Natural killer cell (primary cell): Measurements from ENCODE around the gene GMPR. TPM values are rescaled to one million over a fixed set of nuclear protein-coding genes. Genes with fewer than 3 reads are reported as not detected.

Source experiments
- ATAC-seq, 3 donors: fragments of 150-1000 bp in 2 of 3; fragments of 200-7000 bp in 1 of 3; cut with Tn5 transposase; 1 replicate in 1 of 3; 2 replicates in 2 of 3; pipeline ENCODE4 v1.10.0; 2021; ENCODE audit warnings: mild to moderate bottlenecking in 2 of 3, moderate library complexity in 2 of 3
- DNase-seq, 2 donors: peaks; one replicate each; pipeline versions ENCODE4 v3.0.0 to v3.0.0-alpha.2; 2013 to 2021; ENCODE audit warnings: mixed read lengths in 1 of 2
- H3K27ac ChIP-seq: one replicate; pipeline ENCODE4 v1.5.1; 2013; ENCODE audit warnings: mild to moderate bottlenecking, low read length
- H3K27me3 ChIP-seq: one replicate; pipeline ENCODE4 v1.6.1; 2013; ENCODE audit warnings: low read length; ENCODE audit not compliant: control insufficient read depth, insufficient read depth
- H3K36me3 ChIP-seq: one replicate; pipeline ENCODE4 v1.6.1; 2013; ENCODE audit warnings: low read length; ENCODE audit not compliant: control insufficient read depth, insufficient read depth
- H3K4me1 ChIP-seq: one replicate; pipeline ENCODE4 v1.6.1; 2013; ENCODE audit warnings: low read length; ENCODE audit not compliant: control insufficient read depth, insufficient read depth
- H3K4me3 ChIP-seq: one replicate; pipeline ENCODE4 v1.5.1; 2013; ENCODE audit warnings: low read length
- H3K9me3 ChIP-seq: one replicate; pipeline ENCODE4 v1.6.1; 2013; ENCODE audit warnings: low read length; ENCODE audit not compliant: control insufficient read depth, insufficient read depth
- H3K27ac Mint-ChIP-seq, 2 donors: one replicate each; pipeline ENCODE4 v1.8.0; 2022; ENCODE audit warnings: mild to moderate bottlenecking in 2 of 2, mixed read lengths in 2 of 2, moderate library complexity in 1 of 2
- H3K27me3 Mint-ChIP-seq, 2 donors: one replicate each; pipeline ENCODE4 v1.8.0; 2022; ENCODE audit warnings: low read depth in 2 of 2, mixed read lengths in 2 of 2
- H3K36me3 Mint-ChIP-seq: one replicate; pipeline ENCODE4 v1.8.0; 2022; ENCODE audit warnings: mixed read lengths
- H3K4me1 Mint-ChIP-seq, 2 donors: one replicate each; pipeline ENCODE4 v1.8.0; 2022; ENCODE audit warnings: mixed read lengths in 2 of 2
- H3K4me3 Mint-ChIP-seq: one replicate; pipeline ENCODE4 v1.8.0; 2022; ENCODE audit warnings: mild to moderate bottlenecking, moderate library complexity, mixed read lengths
- H3K9me3 Mint-ChIP-seq, 2 donors: one replicate each; pipeline ENCODE4 v1.8.0; 2022; ENCODE audit warnings: mixed read lengths in 2 of 2
- WGBS: methylation state at CpG from one replicate; pipeline ENCODE4 v1.1.7; 2013; ENCODE audit warnings: missing lambda C conversion rate; ENCODE audit not compliant: insufficient coverage; 5-methylcytosine and 5-hydroxymethylcytosine counted together
- intact Hi-C: fragments of 100-400 bp; cut with micrococcal nuclease; formaldehyde crosslinking; loops from one replicate; pipeline ENCODE4 v1.14.2; 2022
- total RNA-seq, 4 donors: library from RNA; stranded (reverse); fragments of 120-200 nt in 1 of 4; gene quantifications; one replicate each; pipeline versions ENCODE4 v1.2.3 to v1.2.4, GENCODE V29; 2013 to 2022
- TF ChIP-seq, protein P1 (sequence below): fragments of 200-600 bp; IDR thresholded peaks from one replicate; pipeline ENCODE4 v1.8.0; 2022; ENCODE audit warnings: antibody characterized with exemption

Gene GMPR
- total RNA-seq, 3 donors from 2014 or later (not counting 1 experiment from before 2014, with no cell fraction given), result 0.95 to 3.4 (median 3.2) TPM

- no peaks in the 10 kb centered on the region for H3K9me3 ChIP-seq
These were observed 11.3 kb upstream of the GMPR start for GRCh38 chr6:16227048-16227562.

GRCh38 chr6:16227605-16228004, 10.8 kb upstream of the GMPR start:
- Mint-ChIP-seq H3K36me3 (no peaks in the 10 kb centered on the region), H3K9me3 (no peaks in the 10 kb centered on the region), H3K27me3 (peaks cover 11 to 19% of the 10 kb centered on the region in 2 donors), H3K4me1 (no peaks in the 10 kb centered on the region), H3K27ac (no peak overlapping the region), H3K4me3 (no peak overlapping the region)
- DNase-seq, result no peak
- peaks cover 4% of the 10 kb centered on the region for H3K27me3 ChIP-seq
- no peaks in the 10 kb centered on the region for H3K4me1 ChIP-seq
- H3K36me3 ChIP-seq, result no peaks in the 10 kb centered on the region
- no peak overlapping the region for H3K4me3 ChIP-seq
- TF ChIP-seq, protein P1, sequence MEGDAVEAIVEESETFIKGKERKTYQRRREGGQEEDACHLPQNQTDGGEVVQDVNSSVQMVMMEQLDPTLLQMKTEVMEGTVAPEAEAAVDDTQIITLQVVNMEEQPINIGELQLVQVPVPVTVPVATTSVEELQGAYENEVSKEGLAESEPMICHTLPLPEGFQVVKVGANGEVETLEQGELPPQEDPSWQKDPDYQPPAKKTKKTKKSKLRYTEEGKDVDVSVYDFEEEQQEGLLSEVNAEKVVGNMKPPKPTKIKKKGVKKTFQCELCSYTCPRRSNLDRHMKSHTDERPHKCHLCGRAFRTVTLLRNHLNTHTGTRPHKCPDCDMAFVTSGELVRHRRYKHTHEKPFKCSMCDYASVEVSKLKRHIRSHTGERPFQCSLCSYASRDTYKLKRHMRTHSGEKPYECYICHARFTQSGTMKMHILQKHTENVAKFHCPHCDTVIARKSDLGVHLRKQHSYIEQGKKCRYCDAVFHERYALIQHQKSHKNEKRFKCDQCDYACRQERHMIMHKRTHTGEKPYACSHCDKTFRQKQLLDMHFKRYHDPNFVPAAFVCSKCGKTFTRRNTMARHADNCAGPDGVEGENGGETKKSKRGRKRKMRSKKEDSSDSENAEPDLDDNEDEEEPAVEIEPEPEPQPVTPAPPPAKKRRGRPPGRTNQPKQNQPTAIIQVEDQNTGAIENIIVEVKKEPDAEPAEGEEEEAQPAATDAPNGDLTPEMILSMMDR, result no peak
- WGBS, result 87% methylated on average over 7 of the region's 7 CpGs
- intact Hi-C loops, result no loop called here
- H3K27ac ChIP-seq, result no peak overlapping the region
- no peaks in the 10 kb centered on the region for H3K9me3 ChIP-seq
- ATAC-seq, result no peak

More at GRCh38 chr6:16227048-16227562, 11.3 kb upstream of the GMPR start:
- no peak overlapping the region for H3K4me3 ChIP-seq
- H3K4me1 ChIP-seq, result no peaks in the 10 kb centered on the region
- H3K36me3 ChIP-seq, result no peaks in the 10 kb centered on the region
- H3K27ac Mint-ChIP-seq, result no peak overlapping the region
- intact Hi-C loops, result no loop called here
- ATAC-seq, result no peak
- H3K4me3 Mint-ChIP-seq, result no peak overlapping the region
- H3K36me3 Mint-ChIP-seq, result no peaks in the 10 kb centered on the region
- no peak for DNase-seq
- H3K4me1 Mint-ChIP-seq, result no peaks in the 10 kb centered on the region
- H3K27me3 Mint-ChIP-seq, result peaks cover 11 to 22% of the 10 kb centered on the region in 2 donors
- 90% methylated on average over 32 of the region's 32 CpGs for WGBS
- TF ChIP-seq, protein P1, result no peak
- no peaks in the 10 kb centered on the region for H3K9me3 Mint-ChIP-seq
- H3K27ac ChIP-seq, result no peak overlapping the region
- H3K27me3 ChIP-seq, result peaks cover 4% of the 10 kb centered on the region

GRCh38 chr6:16228043-16228442, 10.3 kb upstream of the GMPR start:
- intact Hi-C loops, result no loop called here
- Histone ChIP-seq H3K27me3 (peaks cover 4% of the 10 kb centered on the region), H3K36me3 (no peaks in the 10 kb centered on the region), H3K4me1 (no peaks in the 10 kb centered on the region), H3K9me3 (no peaks in the 10 kb centered on the region), H3K4me3 (no peak overlapping the region), H3K27ac (no peak overlapping the region)
- Mint-ChIP-seq H3K4me1 (no peaks in the 10 kb centered on the region), H3K27me3 (peaks cover 9 to 14% of the 10 kb centered on the region in 2 donors), H3K9me3 (no peaks in the 10 kb centered on the region), H3K4me3 (no peak overlapping the region), H3K27ac (no peak overlapping the region), H3K36me3 (no peaks in the 10 kb centered on the region)
- ATAC-seq (no peak), DNase-seq (no peak)
- WGBS, result 91% methylated on average over 5 of the region's 5 CpGs
- TF ChIP-seq, protein P1, result no peak
